D721Med (cell line): ENCODE results near the gene DHX30.

Experiments
- DNase-seq: peaks from one replicate; pipeline ENCODE4 v3.0.0; 2011; ENCODE audit warnings: low spot score; ENCODE audit not compliant: insufficient read length
- FAIRE-seq: peaks from 2 replicates; lab custom pipeline; 2011; peaks lifted over from hg19 to GRCh38; lab: Jason Lieb, UNC
- TF ChIP-seq, protein P1 (sequence below): IDR thresholded peaks from 2 replicates; pipeline ENCODE4 v1.5.1; 2012; ENCODE audit warnings: mild to moderate bottlenecking, control low read depth; ENCODE audit not compliant: insufficient read depth; ENCODE audit errors: missing control alignments

DHX30 gene

DNA sequence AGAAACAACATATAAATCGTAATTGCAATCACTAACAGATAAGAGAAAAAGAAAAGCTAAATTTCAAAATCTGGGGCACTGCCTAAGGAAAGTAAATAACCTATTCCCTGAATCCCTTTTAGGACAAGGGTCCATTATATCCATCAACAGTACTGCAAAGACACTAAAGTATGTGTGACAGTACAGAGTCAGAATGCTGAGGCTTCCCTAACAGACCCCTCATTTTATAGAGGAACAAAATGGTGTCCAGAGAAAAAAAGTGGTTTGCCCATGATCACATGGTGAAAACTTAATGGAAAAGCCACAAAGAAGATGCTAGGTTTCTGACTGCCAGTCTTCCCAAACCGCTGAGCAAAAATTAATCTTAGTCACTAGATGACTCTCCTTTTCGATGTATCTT lies 93.8 kb downstream of the DHX30 start:
- TF ChIP-seq, protein P1, sequence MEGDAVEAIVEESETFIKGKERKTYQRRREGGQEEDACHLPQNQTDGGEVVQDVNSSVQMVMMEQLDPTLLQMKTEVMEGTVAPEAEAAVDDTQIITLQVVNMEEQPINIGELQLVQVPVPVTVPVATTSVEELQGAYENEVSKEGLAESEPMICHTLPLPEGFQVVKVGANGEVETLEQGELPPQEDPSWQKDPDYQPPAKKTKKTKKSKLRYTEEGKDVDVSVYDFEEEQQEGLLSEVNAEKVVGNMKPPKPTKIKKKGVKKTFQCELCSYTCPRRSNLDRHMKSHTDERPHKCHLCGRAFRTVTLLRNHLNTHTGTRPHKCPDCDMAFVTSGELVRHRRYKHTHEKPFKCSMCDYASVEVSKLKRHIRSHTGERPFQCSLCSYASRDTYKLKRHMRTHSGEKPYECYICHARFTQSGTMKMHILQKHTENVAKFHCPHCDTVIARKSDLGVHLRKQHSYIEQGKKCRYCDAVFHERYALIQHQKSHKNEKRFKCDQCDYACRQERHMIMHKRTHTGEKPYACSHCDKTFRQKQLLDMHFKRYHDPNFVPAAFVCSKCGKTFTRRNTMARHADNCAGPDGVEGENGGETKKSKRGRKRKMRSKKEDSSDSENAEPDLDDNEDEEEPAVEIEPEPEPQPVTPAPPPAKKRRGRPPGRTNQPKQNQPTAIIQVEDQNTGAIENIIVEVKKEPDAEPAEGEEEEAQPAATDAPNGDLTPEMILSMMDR: no peak
- DNase-seq: no peak
- FAIRE-seq: no peak

DNA sequence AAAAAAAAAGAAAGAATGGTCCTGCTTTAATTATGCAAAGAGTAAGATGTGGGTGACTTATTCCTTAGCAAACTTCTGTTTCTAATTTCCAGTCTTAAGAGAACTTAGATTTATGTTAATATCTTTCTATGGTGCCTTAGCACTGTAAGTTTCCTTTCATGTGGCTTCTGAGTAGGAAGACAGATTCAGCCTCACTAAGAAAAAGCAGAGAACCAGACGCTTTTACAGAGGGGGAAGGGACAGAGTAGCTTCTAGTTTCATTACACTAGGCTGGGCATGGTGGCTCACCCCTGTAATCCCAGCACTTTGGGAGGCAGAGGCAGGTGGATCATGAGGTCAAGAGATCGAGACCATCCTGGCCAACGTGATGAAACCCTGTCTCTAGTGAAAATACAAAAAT lies 95.0 kb downstream of the DHX30 start:
- TF ChIP-seq, protein P1: no peak
- DNase-seq: no peak
- FAIRE-seq: no peak

DNA sequence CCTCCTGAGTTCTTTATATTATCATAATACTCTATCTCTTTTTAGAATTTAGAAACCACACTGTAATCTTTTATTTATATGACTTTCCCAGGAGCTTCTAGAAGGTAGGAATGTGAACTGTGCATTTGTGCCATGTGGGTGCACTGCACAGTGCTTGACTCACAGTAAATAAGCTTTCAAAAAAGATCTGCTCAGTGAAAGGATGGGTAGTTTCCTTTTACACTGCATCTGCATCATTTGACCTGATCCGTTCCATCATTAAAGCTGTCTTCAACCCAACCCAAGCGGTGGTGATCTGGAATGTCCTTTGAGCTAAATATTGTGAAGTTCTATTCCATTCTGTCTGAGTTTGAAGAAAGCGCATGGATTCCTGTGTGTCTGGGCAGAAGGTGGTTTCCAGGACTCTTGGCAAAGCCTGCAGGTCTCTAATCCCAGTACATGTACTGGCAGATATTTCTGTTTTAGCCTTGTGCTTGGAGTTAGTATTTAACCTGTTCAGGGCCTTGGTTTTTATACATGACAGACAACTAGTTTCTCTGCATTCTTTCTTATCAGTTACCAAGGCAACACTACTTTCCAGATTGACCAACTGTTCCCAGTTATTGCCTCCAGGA lies 96.7 kb downstream of the DHX30 start:
- no peak for DNase-seq
- TF ChIP-seq, protein P1: no peak
- no peak for FAIRE-seq
